OCI-LY7 (cell line): ENCODE measurements around the gene RAPGEF5. TPM values are rescaled to one million over a fixed set of nuclear protein-coding genes. Genes with fewer than 3 reads are reported as not detected.
A peak's percentile ranks its signal among the peaks of the same experiment; 100 is the strongest.

Source experiments
- BruUV-seq: library from RNA; stranded (reverse); fragments of 400-500 nt; replicated peaks from 2 replicates; lab custom pipeline; 2021; lab: Mats Ljungman, UMichigan
- CTCF ChIA-PET: fragments of 300-600 bp; sonication (Branson Sonifier 250); formaldehyde crosslinking; loops from one replicate; lab custom pipeline; 2022; ENCODE audit warnings: antibody characterized with exemption; ENCODE audit not compliant: unreplicated experiment; lab: Charles Lee
- POLR2A ChIA-PET: fragments of 300-600 bp; sonication (Branson Sonifier 250); formaldehyde crosslinking; loops from one replicate; lab custom pipeline; 2022; ENCODE audit warnings: antibody characterized with exemption; lab: Charles Lee
- DNase-seq: peaks from one replicate; pipeline ENCODE4 v3.0.0-alpha.2; 2015; ENCODE audit warnings: low spot score
- H2AFZ ChIP-seq: fragments of 200-600 bp; sonication (generic), shearing (Covaris generic); 2 replicates; pipeline ENCODE4 v1.6.1; 2014; ENCODE audit warnings: mild to moderate bottlenecking, antibody characterized with exemption, low read length, moderate library complexity
- H3K27ac ChIP-seq: fragments of 200-600 bp; sonication (generic); 2 replicates; pipeline ENCODE4 v1.5.1; 2014; ENCODE audit warnings: mixed run types, low read depth, mild to moderate bottlenecking, moderate library complexity, low read length, inconsistent platforms; ENCODE audit not compliant: poor library complexity, severe bottlenecking
- H3K36me3 ChIP-seq: fragments of 200-600 bp; sonication (generic); 2 replicates; pipeline ENCODE4 v1.6.1; 2014; ENCODE audit warnings: mild to moderate bottlenecking, antibody characterized with exemption, low read length, moderate library complexity, mixed read lengths; ENCODE audit not compliant: insufficient read depth
- H3K4me1 ChIP-seq: fragments of 200-600 bp; sonication (generic); 2 replicates; pipeline ENCODE4 v1.5.1; 2014; ENCODE audit warnings: mild to moderate bottlenecking, low read length; ENCODE audit not compliant: insufficient read depth, poor library complexity, severe bottlenecking
- H3K4me2 ChIP-seq: fragments of 200-600 bp; sonication (generic); 2 replicates; pipeline ENCODE4 v1.6.1; 2014; ENCODE audit warnings: mild to moderate bottlenecking, low read length
- H3K4me3 ChIP-seq: fragments of 200-600 bp; sonication (generic); 2 replicates; pipeline ENCODE4 v1.5.1; 2014; ENCODE audit warnings: mild to moderate bottlenecking, low read depth, low read length; ENCODE audit not compliant: poor library complexity, severe bottlenecking
- H3K79me2 ChIP-seq: fragments of 200-600 bp; sonication (generic); 2 replicates; pipeline ENCODE4 v1.6.1; 2016; ENCODE audit warnings: low read depth, mild to moderate bottlenecking, low read length, moderate library complexity, mixed read lengths; ENCODE audit not compliant: insufficient read depth
- H3K9me2 ChIP-seq: fragments of 200-600 bp; sonication (generic); 2 replicates; pipeline ENCODE4 v1.6.1; 2016; ENCODE audit warnings: mild to moderate bottlenecking, low read length, mixed read lengths; ENCODE audit not compliant: insufficient read depth
- H3K9me3 ChIP-seq: fragments of 200-600 bp; sonication (generic); 2 replicates; pipeline ENCODE4 v1.6.1; 2014; ENCODE audit warnings: mild to moderate bottlenecking, mixed run types, low read length, mixed read lengths
- H4K20me1 ChIP-seq: fragments of 200-600 bp; sonication (generic); 2 replicates; pipeline ENCODE4 v1.6.1; 2014; ENCODE audit warnings: mild to moderate bottlenecking, antibody characterized with exemption, low read length, moderate library complexity, mixed read lengths; ENCODE audit not compliant: insufficient read depth
- EZH2phosphoT487 ChIP-seq: fragments of 200-600 bp; sonication (generic); IDR thresholded peaks from 2 replicates; pipeline ENCODE4 v1.6.1; 2018; ENCODE audit warnings: low read depth, borderline replicate concordance, mild to moderate bottlenecking, mixed run types, antibody characterized with exemption, low read length, moderate library complexity, mixed read lengths
- intact Hi-C: fragments of 100-400 bp; cut with micrococcal nuclease; formaldehyde crosslinking; loops from one replicate; pipeline ENCODE4 v1.10.0; 2022; ENCODE audit not compliant: unreplicated experiment
- total RNA-seq, 2 experiments: library from RNA; depleted of rRNA in 1 of 2; stranded (reverse); fragments of >200 nt in 1 of 2; shearing (Covaris generic) in 1 of 2; gene quantifications; 2 replicates each; pipeline ENCODE4 v1.2.3, GENCODE V29; 2014 to 2022
- TF ChIP-seq, protein P1 (sequence below): fragments of 200-600 bp; sonication (generic); conservative IDR thresholded peaks from 2 replicates; pipeline ENCODE4 v1.5.1; 2014; ENCODE audit warnings: mild to moderate bottlenecking, antibody characterized with exemption, low read length, moderate library complexity, mixed read lengths

Gene RAPGEF5
- total RNA-seq, 2 experiments from 2014 or later, result 114 to 115 TPM

GRCh38 chr7:22207724-22208225 is 149.2 kb downstream of the RAPGEF5 start:
- Histone ChIP-seq H3K9me2 (no peaks in the 10 kb centered on the region), H3K79me2 (peaks cover 5% of the 10 kb centered on the region; the same call in 1 of the 2 replicates), H3K4me1 (no peaks in the 10 kb centered on the region), H3K36me3 (peaks cover 98% of the 10 kb centered on the region), H3K4me3 (no peak overlapping the region), H3K9me3 (no peaks in the 10 kb centered on the region), H4K20me1 (no peaks in the 10 kb centered on the region), H3K4me2 (no peak overlapping the region), H3K27ac (no peak overlapping the region), H2AFZ (no peak overlapping the region)
- TF ChIP-seq, protein P1, sequence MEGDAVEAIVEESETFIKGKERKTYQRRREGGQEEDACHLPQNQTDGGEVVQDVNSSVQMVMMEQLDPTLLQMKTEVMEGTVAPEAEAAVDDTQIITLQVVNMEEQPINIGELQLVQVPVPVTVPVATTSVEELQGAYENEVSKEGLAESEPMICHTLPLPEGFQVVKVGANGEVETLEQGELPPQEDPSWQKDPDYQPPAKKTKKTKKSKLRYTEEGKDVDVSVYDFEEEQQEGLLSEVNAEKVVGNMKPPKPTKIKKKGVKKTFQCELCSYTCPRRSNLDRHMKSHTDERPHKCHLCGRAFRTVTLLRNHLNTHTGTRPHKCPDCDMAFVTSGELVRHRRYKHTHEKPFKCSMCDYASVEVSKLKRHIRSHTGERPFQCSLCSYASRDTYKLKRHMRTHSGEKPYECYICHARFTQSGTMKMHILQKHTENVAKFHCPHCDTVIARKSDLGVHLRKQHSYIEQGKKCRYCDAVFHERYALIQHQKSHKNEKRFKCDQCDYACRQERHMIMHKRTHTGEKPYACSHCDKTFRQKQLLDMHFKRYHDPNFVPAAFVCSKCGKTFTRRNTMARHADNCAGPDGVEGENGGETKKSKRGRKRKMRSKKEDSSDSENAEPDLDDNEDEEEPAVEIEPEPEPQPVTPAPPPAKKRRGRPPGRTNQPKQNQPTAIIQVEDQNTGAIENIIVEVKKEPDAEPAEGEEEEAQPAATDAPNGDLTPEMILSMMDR, result no peak
- TF ChIP-seq EZH2phosphoT487, result no peak
- ChIA-PET CTCF (no interaction called here), POLR2A (interaction anchor here (0.5 to 1.1 kb wide), 5 partner anchors 9 to 112 kb away, joined by 3 to 5 read pairs (median 3); no protein-coding TSS in a partner anchor)
- no peak for DNase-seq
- intact Hi-C loops, result no loop called here
- BruUV-seq, result TSS peak; percentile 3

GRCh38 chr7:22205631-22206030 is 151.3 kb downstream of the RAPGEF5 start:
- Histone ChIP-seq H3K9me3 (no peaks in the 10 kb centered on the region), H3K4me3 (no peak overlapping the region), H3K4me1 (no peaks in the 10 kb centered on the region), H3K27ac (no peak overlapping the region), H3K36me3 (peaks cover 100% of the 10 kb centered on the region), H2AFZ (no peak overlapping the region), H3K9me2 (no peaks in the 10 kb centered on the region), H3K79me2 (peaks cover 5% of the 10 kb centered on the region; the same call in 1 of the 2 replicates), H4K20me1 (no peaks in the 10 kb centered on the region), H3K4me2 (no peak overlapping the region)
- CTCF ChIA-PET, result interaction anchor here (0.7 kb wide), 1 partner anchor 72 kb away, joined by 3 read pairs; no protein-coding TSS in a partner anchor
- TF ChIP-seq EZH2phosphoT487, result no peak
- TF ChIP-seq, protein P1, result no peak
- BruUV-seq, result no TSS peak
- DNase-seq, result no peak
- POLR2A ChIA-PET, result interaction anchor here (0.6 to 2.0 kb wide), 5 partner anchors 10 to 599 kb away, joined by 3 to 14 read pairs (median 4); no protein-coding TSS in a partner anchor
- intact Hi-C loops, result no loop called here

DNA sequence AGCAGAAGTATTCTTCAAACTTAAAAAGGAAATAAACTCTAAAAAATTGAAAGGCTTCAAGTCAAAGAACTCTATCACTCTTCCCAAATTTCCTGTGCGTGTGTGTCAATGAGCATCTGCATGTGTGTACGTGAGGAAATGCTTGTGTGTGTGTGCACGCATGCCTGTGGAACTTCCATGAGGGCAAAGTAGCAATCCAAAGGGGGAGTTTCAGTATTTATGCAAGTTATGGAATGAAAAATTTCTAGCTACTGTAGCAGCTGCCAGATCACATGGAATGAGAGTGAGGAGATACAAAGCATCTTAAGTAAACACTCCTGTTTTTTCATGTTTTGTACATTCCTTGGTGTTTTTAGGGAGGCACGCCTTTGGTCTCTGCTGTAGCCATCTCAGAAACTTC is 152.6 kb downstream of the RAPGEF5 start:
- CTCF ChIA-PET, result no interaction called here
- Histone ChIP-seq H4K20me1 (no peaks in the 10 kb centered on the region), H3K9me3 (no peaks in the 10 kb centered on the region), H3K4me1 (no peaks in the 10 kb centered on the region), H3K4me3 (no peak overlapping the region), H3K4me2 (no peak overlapping the region), H3K79me2 (peaks cover 5% of the 10 kb centered on the region; the same call in 1 of the 2 replicates), H2AFZ (no peak overlapping the region), H3K9me2 (no peaks in the 10 kb centered on the region), H3K36me3 (peaks cover 99% of the 10 kb centered on the region), H3K27ac (no peak overlapping the region)
- POLR2A ChIA-PET, result interaction anchor here (1.3 kb wide), 1 partner anchor 11 kb away, joined by 4 read pairs; no protein-coding TSS in a partner anchor
- TF ChIP-seq, protein P1, result no peak
- TF ChIP-seq EZH2phosphoT487, result no peak
- no peak for DNase-seq
- BruUV-seq, result no TSS peak
- intact Hi-C loops, result no loop called here
